Activated naive CD4-positive, alpha-beta T cell treated with anti-CD3 and anti-CD28 coated beads, Interleukin-2, amount 50 U/mL, for 16 hours (primary cell): ENCODE measurements around the gene SYCP2L.
A peak's percentile ranks its signal among the peaks of the same experiment; 100 is the strongest.
"Not testable (repeated sequence)": the region's sequence is repeated elsewhere in the genome, so short reads cannot be mapped to it uniquely, and the experiment has no call there.

Experiments used
- DNase-seq: peaks from one replicate; pipeline ENCODE4 v3.0.0-alpha.2; 2020

The SYCP2L gene

GRCh38 chr6:10882253-10882630 is 4.6 kb upstream of the SYCP2L start:
- not testable (repeated sequence) for DNase-seq

- no peak for DNase-seq
These were observed 4.1 kb upstream of the SYCP2L start for GRCh38 chr6:10882657-10883171.

DNA sequence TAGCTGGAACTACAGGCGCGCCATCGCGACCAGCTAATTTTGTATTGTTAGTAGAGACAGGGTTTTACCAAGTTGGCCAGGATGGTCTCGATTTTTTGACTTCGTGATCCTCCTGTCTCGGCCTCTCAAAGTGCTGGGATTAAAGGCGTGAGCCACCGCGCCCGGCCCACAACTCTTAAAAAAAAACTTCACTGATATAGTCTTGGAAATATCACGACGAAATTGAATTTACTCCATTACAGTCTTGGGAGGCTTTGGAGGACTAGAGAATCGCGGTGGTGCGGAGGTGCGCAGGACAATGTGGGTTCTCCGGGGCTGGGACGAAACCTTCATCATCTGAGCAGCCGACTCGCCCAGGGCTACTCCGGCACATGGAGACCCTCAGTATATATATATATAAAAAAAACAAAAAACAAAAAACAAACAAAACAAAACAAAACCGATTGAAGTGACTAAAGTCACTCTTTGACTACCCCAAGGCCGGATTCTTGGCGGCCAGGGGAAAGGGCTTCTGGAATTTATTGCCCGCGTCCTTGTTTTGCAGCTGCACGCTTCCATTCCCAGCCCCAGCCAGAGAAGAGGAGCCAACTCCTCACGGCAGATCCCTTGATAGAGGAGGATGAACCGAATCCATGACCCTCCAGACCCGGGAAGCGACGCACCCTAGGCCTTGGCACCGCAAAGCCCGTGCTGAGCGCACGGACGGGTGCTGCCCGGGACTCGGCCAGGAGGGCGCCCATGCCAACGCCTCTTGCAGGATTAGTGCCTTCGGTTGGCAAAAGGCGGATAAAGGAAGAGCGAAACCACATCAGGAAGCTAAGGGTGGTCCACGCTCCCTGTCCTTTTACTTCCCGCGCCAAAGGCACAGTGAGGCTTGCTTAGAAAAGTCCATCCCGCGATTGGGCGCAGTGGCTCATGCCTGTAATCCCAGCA is 3.3 kb upstream of the SYCP2L start:
- no peak for DNase-seq

- no peak for DNase-seq
These were observed 2.4 kb upstream of the SYCP2L start for GRCh38 chr6:10884245-10884972.

DNA sequence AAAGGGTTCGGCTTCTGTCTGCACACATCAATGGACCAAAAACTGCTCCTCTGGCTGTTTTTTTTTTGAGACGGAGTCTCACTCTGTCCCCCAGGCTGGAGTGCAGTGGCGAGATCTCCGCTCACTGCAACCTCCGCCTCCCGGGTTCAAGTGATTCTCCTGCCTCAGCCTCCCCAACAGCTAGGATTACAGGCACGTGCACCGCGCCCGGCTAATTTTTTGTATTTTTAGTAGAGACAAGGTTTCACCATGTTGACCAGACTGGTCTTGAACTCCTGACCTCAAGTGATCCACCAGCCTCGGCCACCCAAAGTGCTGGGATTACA is 524 bp upstream of the SYCP2L start:
- DNase-seq: not testable (repeated sequence)

DNA sequence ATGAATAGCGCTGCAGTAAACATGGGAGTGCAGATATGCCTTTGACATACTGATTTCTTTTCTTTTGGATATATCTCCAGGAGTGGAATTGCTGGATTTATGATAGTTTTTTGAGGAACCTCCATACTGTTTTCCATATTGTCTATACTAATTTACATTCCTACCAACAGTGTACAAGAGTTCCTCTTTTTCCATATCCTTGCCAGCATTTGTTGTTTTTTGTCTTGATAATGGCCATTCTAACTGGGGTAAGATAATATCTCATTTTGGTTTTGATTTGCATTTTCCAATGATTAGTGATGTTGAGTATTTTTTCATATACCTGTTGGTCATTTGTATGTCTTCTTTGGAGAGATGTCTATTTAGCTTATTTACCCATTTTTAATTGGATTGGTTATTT is 3.3 kb downstream of the SYCP2L start:
- DNase-seq: no peak

- DNase-seq: no peak
These were observed 5.1 kb downstream of the SYCP2L start for GRCh38 chr6:10891960-10892359.

DNA sequence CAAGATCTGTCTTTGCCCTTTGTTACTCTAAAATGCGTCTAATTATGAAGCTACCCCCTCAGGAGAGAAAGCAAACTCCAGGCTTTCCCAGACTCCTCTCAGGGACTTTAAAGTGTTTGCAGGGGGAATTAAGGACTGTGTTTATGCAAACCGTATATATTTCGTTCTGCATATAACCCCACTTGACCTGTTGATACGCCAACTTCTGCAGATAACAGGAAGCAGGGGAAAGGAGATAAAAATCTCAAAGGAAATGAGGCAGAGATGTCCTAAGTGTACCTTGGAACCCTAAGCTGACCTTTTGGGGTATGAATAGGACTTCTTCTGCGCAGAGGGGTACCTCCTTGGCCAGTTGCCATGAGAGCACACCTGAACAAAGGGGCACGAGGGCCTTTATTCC is 8.1 kb downstream of the SYCP2L start:
- no peak for DNase-seq

- no peak for DNase-seq
These were observed 9.8 kb downstream of the SYCP2L start for GRCh38 chr6:10896691-10897090.

GRCh38 chr6:10901770-10902169 is 14.9 kb downstream of the SYCP2L start:
- no peak for DNase-seq

- no peak for DNase-seq
These were observed 17.2 kb downstream of the SYCP2L start for GRCh38 chr6:10904015-10904414.

DNA sequence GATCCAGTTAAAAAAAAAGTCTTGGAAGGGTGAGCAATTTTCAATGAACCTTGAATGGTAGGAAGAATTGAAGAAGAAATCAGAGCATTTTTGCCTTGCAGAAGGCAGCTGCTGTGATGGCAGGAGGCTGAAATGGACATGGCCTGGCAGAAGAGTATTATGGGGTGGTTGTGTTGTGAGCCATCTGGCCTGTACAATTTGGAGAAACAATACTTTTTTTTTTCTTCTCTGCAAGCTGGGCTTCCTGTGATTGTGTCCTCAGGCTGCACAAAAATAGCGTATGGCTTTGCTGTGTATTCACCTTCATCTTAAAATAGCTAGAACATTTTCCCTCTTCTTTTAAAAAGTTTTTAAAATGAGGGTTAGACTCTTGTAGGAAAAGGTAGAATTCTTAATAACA is 21.4 kb downstream of the SYCP2L start:
- no peak for DNase-seq

DNA sequence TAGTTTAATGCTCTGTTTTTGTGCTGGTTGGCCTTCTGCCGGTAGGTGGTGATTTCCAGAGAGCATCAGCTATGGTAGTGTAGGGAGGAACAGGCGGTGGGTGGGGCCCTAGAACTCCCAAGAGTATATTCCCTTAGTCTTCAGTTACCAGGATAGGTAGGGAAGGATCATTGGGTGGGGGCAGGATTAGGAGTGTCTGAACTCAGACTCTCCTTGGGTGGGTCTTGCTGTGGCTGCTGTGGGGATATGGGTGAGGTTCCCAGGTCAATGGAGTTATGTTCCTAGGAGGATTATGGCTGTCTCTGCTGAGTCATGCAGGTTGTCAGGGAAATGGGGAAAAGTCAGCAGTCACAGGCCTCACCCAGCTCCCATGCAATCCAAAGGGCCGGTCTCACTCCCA is 32.7 kb downstream of the SYCP2L start:
- not testable (repeated sequence) for DNase-seq

GRCh38 chr6:10933126-10933525 is 46.3 kb downstream of the SYCP2L start:
- no peak for DNase-seq

DNA sequence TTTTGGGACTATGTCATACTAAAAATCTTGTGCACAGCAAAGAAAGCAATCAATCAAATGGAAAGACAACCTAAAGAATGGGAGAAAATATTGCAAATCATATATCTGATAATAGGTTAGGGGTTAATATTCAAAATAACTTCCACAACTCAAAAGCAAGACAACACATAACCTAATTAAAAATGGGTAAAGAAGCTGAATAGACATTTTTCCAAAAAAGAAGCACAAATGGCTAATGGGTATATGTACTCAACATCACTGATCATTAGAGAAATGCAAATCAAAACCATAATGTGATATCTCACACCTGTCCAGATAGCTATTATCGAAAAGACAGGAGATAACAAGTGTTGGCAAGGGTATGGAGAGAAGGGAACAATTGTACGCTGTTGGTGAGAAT is 53.0 kb downstream of the SYCP2L start:
- DNase-seq: no peak

DNA sequence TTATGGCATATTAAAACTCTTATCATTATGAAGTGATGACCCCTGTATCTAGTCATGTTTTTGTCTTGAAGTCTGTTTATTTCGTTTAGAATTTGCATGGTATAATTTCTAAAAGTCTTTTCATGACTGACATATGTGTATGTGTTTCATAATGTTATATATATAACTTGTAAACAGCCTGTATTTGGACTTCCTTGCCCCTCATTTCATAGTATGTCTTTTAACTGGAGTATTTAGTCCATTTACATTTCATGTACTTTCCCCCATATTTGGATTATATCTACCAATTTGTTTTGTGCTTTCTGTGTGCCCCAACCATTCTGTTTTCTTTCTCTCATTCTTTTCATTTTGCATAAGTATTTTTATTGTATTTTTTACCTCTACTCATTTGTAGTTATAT is 59.0 kb downstream of the SYCP2L start:
- DNase-seq: no peak

GRCh38 chr6:10947966-10948365 is 61.1 kb downstream of the SYCP2L start:
- DNase-seq: no peak

GRCh38 chr6:10949579-10950490 is 63.0 kb downstream of the SYCP2L start:
- DNase-seq: no peak

DNA sequence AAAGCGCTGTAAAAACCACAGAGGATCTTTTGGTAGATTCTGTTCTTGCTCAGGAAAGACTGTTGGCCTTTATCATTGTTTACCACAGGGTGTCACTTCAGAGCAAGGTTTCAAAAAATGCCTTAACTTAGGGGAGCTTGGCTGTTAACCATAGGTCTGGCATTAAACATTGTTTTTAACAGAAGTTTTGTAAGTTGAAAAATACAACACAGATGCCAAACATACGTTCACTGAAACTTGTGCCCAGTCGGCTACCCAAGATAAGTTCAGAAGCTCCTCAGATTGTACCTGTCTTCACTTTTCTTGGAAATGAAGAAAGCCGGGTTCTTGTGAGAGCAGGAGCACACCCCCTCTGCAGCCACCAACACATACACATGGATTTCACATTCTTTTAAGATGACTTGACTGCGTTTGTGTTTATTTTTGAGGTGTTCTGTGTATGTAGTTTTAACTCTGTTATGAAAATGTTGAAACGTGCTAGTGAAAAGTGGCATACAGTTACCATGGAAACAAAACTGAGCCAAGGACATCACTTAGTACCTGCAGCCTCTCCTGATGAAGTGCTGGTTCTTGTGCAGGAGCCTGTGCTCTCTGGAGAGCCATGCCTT is 64.9 kb downstream of the SYCP2L start:
- DNase-seq: no peak

- DNase-seq: peak; percentile 66
These were observed 67.7 kb downstream of the SYCP2L start for GRCh38 chr6:10954590-10955010.

DNA sequence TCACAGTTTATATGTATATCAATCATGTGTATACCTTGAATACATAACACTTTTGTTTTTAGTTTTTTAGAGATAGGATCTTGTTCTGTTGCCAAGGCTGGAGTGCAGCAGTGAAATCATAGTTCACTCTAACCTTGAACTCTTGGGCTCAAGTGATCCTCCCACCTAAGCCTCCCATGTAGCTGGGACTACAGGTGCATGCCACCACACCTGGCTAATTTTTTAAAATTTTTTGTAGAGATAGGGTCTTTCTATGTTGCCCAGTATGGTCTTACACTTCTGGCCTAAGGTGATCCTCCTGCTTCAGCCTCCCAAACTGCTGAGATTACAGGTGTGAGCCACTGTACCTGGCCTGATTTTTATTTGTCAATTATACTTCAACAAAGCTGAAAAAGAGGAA is 69.9 kb downstream of the SYCP2L start:
- no peak for DNase-seq

DNA sequence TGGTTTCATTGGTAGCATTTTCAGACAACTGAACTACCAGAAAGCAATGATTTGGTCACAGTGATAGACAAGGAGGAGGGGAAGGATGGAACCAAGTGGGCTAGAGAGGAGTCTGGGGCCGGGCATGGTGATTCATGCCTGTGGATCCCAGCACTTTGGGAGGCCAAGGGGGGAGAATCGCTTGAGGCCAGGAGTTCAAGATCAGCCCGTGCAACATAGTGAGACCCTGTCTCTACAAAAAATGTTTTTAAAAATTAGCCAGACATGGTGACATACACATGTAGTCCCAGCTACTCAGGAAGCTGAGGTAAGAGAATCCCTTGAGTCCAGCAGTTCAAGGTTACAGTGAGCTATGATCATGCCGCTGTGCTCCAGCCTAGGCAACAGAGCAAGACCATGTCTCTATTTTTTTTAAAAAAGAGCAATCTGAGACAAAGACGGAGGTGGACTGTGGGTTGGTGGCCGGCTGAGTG is 70.6 kb downstream of the SYCP2L start:
- no peak for DNase-seq
